HepG2 (cell line): ENCODE measurements around the gene GAS2. TPM values are rescaled to one million over a fixed set of nuclear protein-coding genes. Genes with fewer than 3 reads are reported as not detected.
A peak's percentile ranks its signal among the peaks of the same experiment; 100 is the strongest.

Source experiments
- CENPX ChIP-seq: sonication (generic); formaldehyde crosslinking; IDR thresholded peaks from 2 replicates; pipeline ENCODE4 v1.9.0; 2021; ENCODE audit warnings: mild to moderate bottlenecking, missing genetic modification reagents, moderate library complexity
- FOXA1 ChIP-seq, 2 experiments: fragments of 450-650 bp in 1 of 2; sonication (generic) in 1 of 2; formaldehyde crosslinking in 1 of 2; IDR thresholded peaks; 2 replicates each; pipeline versions ENCODE4 v1.4.0 to v1.6.1; 2016 to 2020; ENCODE audit warnings: missing genetic modification reagents in 1 of 2
- HNRNPH1 ChIP-seq: fragments of 200-400 bp; formaldehyde crosslinking; optimal IDR thresholded peaks from 2 replicates; pipeline ENCODE3; 2017; ENCODE audit warnings: mild to moderate bottlenecking, low read depth, low read length
- HNRNPLL ChIP-seq: fragments of 200-400 bp; formaldehyde crosslinking; IDR thresholded peaks from 2 replicates; pipeline ENCODE4 v1.6.1; 2017; ENCODE audit warnings: mild to moderate bottlenecking, low read depth, low read length; ENCODE audit not compliant: poor library complexity, severe bottlenecking
- HOXA9 ChIP-seq: sonication (generic); formaldehyde crosslinking; IDR thresholded peaks from 2 replicates; pipeline ENCODE4 v1.8.1; 2022; ENCODE audit warnings: missing genetic modification reagents, mild to moderate bottlenecking, moderate library complexity, borderline replicate concordance
- MAF1 ChIP-seq: sonication (generic); formaldehyde crosslinking; IDR thresholded peaks from 2 replicates; pipeline ENCODE4 v1.5.0; 2020; ENCODE audit warnings: missing genetic modification reagents, borderline replicate concordance
- MBD4 ChIP-seq: IDR thresholded peaks from 2 replicates; pipeline ENCODE4 v1.6.1; 2012; ENCODE audit warnings: low read length, inconsistent platforms, borderline replicate concordance
- MEIS2 ChIP-seq: sonication (generic); formaldehyde crosslinking; IDR thresholded peaks from 2 replicates; pipeline ENCODE4 v1.9.0; 2021; ENCODE audit warnings: mild to moderate bottlenecking, missing genetic modification reagents
- NFKBIZ ChIP-seq: IDR thresholded peaks from 2 replicates; pipeline ENCODE4 v1.6.1; 2018; ENCODE audit warnings: missing genetic modification reagents, missing compliant biosample characterization
- SMAD3 ChIP-seq: sonication (generic); formaldehyde crosslinking; IDR thresholded peaks from 2 replicates; pipeline ENCODE4 v1.4.0; 2020; ENCODE audit warnings: missing genetic modification reagents
- SMYD3 ChIP-seq: sonication (generic); formaldehyde crosslinking; IDR thresholded peaks from 2 replicates; pipeline ENCODE4 v1.8.1; 2023; ENCODE audit warnings: mild to moderate bottlenecking, missing genetic modification reagents
- SP1 ChIP-seq, 2 experiments: fragments of 450-650 bp in 1 of 2; sonication (generic) in 1 of 2; formaldehyde crosslinking in 1 of 2; IDR thresholded peaks; 2 replicates each; pipeline versions ENCODE4 v1.4.0 to v1.6.1; 2016 to 2020; ENCODE audit warnings: missing genetic modification reagents in 1 of 2
- SP4 ChIP-seq: sonication (generic); formaldehyde crosslinking; IDR thresholded peaks from 2 replicates; pipeline ENCODE4 v1.8.1; 2023; ENCODE audit warnings: mild to moderate bottlenecking, missing genetic modification reagents
- TBX2 ChIP-seq: sonication (generic); formaldehyde crosslinking; IDR thresholded peaks from 2 replicates; pipeline ENCODE4 v1.5.0; 2020; ENCODE audit warnings: missing genetic modification reagents, mild to moderate bottlenecking, borderline replicate concordance
- ZNF569 ChIP-seq: sonication (generic); formaldehyde crosslinking; IDR thresholded peaks from 2 replicates; pipeline ENCODE4 v1.5.0; 2020; ENCODE audit warnings: mild to moderate bottlenecking, missing genetic modification reagents, moderate library complexity, borderline replicate concordance
- ZNF749 ChIP-seq: sonication (generic); formaldehyde crosslinking; IDR thresholded peaks from 2 replicates; pipeline ENCODE4 v1.8.0; 2022; ENCODE audit warnings: mild to moderate bottlenecking, missing genetic modification reagents, moderate library complexity, borderline replicate concordance
- polyA plus RNA-seq, 8 experiments: library from polyadenylated mRNA; depleted of rRNA in 3 of 8; stranded (reverse) in 7 of 8; unstranded in 1 of 8; fragments of >200 nt; fragmentation: Illumina TruSeq in 4 of 8; extraction: Trizol in 4 of 8; gene quantifications; 2 replicates each; pipeline versions ENCODE4 v1.2.1 to v1.2.3, GENCODE V29; 2011 to 2016; ENCODE audit warnings: low read depth in 4 of 8, missing spikeins in 1 of 8, mixed read lengths in 1 of 8; ENCODE audit not compliant: insufficient read depth in 1 of 8
- total RNA-seq, 5 experiments: library from RNA; depleted of rRNA; stranded (reverse); fragments of >200 nt; fragmentation: Illumina TruSeq; extraction: Trizol; gene quantifications; 2 replicates each; pipeline ENCODE4 v1.2.3, GENCODE V29; 2016; ENCODE audit warnings: low read depth in 1 of 5
- TF ChIP-seq, protein P1 (sequence below): IDR thresholded peaks from 2 replicates; pipeline ENCODE4 v1.6.1; 2016; ENCODE audit warnings: mild to moderate bottlenecking
- TF ChIP-seq, protein P2 (sequence below): IDR thresholded peaks from 2 replicates; pipeline ENCODE4 v1.6.1; 2016; ENCODE audit warnings: missing compliant biosample characterization, missing genetic modification reagents, borderline replicate concordance
- TF ChIP-seq, protein P3 (sequence below): sonication (generic); formaldehyde crosslinking; IDR thresholded peaks from 2 replicates; pipeline ENCODE4 v1.8.1; 2023; ENCODE audit warnings: missing genetic modification reagents, mild to moderate bottlenecking, borderline replicate concordance
- TF ChIP-seq, protein P4 (sequence below): sonication (generic); formaldehyde crosslinking; IDR thresholded peaks from 2 replicates; pipeline ENCODE4 v1.5.0; 2020; ENCODE audit warnings: mild to moderate bottlenecking, missing genetic modification reagents, borderline replicate concordance

The GAS2 gene
- total and polyA plus RNA-seq, 2 of the 13 experiments (the other 11 are each of a cell fraction or from before 2014, with no cell fraction given) = 26.0 to 85.1 TPM

DNA sequence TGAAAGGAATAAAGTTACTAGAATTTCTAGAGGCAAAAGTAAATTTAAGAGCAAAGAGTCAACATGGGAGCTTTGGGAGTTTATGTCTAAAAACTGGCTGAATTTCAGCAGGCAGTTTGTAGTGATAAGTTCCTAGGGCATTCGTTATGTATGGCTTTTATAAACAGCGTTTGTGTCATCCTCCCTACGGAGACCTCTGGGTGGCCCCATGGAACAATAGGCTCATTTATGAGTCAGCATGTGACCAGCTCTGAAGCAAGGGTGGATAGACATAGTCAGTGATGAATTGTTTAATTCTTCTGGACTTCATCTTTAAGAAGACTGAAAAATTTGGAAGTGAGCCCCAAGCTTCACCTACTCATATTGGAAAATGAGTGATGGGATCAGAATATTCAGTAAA, 126.1 kb downstream of the GAS2 start (continued):
- TF ChIP-seq, protein P1, sequence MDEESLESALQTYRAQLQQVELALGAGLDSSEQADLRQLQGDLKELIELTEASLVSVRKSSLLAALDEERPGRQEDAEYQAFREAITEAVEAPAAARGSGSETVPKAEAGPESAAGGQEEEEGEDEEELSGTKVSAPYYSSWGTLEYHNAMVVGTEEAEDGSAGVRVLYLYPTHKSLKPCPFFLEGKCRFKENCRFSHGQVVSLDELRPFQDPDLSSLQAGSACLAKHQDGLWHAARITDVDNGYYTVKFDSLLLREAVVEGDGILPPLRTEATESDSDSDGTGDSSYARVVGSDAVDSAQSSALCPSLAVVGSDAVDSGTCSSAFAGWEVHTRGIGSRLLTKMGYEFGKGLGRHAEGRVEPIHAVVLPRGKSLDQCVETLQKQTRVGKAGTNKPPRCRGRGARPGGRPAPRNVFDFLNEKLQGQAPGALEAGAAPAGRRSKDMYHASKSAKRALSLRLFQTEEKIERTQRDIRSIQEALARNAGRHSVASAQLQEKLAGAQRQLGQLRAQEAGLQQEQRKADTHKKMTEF = 0 out of 2 replicates have a peak, but pooled peaks have one; percentile 22
- TF ChIP-seq SMYD3 (CRISPR knock-in tag) (no peak), MBD4 (no peak), SMAD3 (CRISPR knock-in tag) (no peak), MAF1 (CRISPR knock-in tag) (no peak), SP1 (IDR thresholded peaks at IDR 0.05) (no peak), SP1 (CRISPR knock-in tag; IDR thresholded peaks at IDR 0.05) (no peak), FOXA1 (IDR thresholded peaks at IDR 0.05) (no peak), FOXA1 (CRISPR knock-in tag; IDR thresholded peaks at IDR 0.05) (peak; percentile 59), ZNF749 (CRISPR knock-in tag) (no peak), HOXA9 (no peak), SP4 (CRISPR knock-in tag) (no peak), NFKBIZ (no peak), HNRNPLL (no peak), TBX2 (CRISPR knock-in tag) (peak; percentile 34; the same call in 1 of the 2 replicates), MEIS2 (CRISPR knock-in tag) (no peak), CENPX (no peak), ZNF569 (CRISPR knock-in tag) (no peak), HNRNPH1 (no peak)
- TF ChIP-seq, protein P2, sequence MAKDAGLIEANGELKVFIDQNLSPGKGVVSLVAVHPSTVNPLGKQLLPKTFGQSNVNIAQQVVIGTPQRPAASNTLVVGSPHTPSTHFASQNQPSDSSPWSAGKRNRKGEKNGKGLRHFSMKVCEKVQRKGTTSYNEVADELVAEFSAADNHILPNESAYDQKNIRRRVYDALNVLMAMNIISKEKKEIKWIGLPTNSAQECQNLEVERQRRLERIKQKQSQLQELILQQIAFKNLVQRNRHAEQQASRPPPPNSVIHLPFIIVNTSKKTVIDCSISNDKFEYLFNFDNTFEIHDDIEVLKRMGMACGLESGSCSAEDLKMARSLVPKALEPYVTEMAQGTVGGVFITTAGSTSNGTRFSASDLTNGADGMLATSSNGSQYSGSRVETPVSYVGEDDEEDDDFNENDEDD (CRISPR knock-in tag) = no peak
- TF ChIP-seq, protein P3, sequence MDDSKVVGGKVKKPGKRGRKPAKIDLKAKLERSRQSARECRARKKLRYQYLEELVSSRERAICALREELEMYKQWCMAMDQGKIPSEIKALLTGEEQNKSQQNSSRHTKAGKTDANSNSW = no peak
- TF ChIP-seq, protein P4, sequence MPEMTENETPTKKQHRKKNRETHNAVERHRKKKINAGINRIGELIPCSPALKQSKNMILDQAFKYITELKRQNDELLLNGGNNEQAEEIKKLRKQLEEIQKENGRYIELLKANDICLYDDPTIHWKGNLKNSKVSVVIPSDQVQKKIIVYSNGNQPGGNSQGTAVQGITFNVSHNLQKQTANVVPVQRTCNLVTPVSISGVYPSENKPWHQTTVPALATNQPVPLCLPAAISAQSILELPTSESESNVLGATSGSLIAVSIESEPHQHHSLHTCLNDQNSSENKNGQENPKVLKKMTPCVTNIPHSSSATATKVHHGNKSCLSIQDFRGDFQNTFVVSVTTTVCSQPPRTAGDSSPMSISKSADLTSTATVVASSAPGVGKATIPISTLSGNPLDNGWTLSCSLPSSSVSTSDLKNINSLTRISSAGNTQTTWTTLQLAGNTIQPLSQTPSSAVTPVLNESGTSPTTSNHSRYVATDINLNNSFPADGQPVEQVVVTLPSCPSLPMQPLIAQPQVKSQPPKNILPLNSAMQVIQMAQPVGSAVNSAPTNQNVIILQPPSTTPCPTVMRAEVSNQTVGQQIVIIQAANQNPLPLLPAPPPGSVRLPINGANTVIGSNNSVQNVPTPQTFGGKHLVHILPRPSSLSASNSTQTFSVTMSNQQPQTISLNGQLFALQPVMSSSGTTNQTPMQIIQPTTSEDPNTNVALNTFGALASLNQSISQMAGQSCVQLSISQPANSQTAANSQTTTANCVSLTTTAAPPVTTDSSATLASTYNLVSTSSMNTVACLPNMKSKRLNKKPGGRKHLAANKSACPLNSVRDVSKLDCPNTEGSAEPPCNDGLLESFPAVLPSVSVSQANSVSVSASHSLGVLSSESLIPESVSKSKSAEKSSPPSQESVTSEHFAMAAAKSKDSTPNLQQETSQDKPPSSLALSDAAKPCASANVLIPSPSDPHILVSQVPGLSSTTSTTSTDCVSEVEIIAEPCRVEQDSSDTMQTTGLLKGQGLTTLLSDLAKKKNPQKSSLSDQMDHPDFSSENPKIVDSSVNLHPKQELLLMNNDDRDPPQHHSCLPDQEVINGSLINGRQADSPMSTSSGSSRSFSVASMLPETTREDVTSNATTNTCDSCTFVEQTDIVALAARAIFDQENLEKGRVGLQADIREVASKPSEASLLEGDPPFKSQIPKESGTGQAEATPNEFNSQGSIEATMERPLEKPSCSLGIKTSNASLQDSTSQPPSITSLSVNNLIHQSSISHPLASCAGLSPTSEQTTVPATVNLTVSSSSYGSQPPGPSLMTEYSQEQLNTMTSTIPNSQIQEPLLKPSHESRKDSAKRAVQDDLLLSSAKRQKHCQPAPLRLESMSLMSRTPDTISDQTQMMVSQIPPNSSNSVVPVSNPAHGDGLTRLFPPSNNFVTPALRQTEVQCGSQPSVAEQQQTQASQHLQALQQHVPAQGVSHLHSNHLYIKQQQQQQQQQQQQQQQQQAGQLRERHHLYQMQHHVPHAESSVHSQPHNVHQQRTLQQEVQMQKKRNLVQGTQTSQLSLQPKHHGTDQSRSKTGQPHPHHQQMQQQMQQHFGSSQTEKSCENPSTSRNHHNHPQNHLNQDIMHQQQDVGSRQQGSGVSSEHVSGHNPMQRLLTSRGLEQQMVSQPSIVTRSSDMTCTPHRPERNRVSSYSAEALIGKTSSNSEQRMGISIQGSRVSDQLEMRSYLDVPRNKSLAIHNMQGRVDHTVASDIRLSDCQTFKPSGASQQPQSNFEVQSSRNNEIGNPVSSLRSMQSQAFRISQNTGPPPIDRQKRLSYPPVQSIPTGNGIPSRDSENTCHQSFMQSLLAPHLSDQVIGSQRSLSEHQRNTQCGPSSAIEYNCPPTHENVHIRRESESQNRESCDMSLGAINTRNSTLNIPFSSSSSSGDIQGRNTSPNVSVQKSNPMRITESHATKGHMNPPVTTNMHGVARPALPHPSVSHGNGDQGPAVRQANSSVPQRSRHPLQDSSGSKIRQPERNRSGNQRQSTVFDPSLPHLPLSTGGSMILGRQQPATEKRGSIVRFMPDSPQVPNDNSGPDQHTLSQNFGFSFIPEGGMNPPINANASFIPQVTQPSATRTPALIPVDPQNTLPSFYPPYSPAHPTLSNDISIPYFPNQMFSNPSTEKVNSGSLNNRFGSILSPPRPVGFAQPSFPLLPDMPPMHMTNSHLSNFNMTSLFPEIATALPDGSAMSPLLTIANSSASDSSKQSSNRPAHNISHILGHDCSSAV (CRISPR knock-in tag) = no peak
